Chondrocyte (in vitro differentiated cells): ENCODE measurements around the gene WBP1L. TPM values are rescaled to one million over a fixed set of nuclear protein-coding genes. Genes with fewer than 3 reads are reported as not detected.
"Not testable (repeated sequence)": the region's sequence is repeated elsewhere in the genome, so short reads cannot be mapped to it uniquely, and the experiment has no call there.

Experiments used
- DNase-seq: peaks from one replicate; pipeline ENCODE4 v3.0.0; 2021; ENCODE audit warnings: mixed read lengths, low spot score
- H3K27ac Mint-ChIP-seq: one replicate; pipeline ENCODE4 v1.8.0; 2021; ENCODE audit warnings: mild to moderate bottlenecking, moderate library complexity, mixed read lengths; ENCODE audit not compliant: unreplicated experiment
- H3K27me3 Mint-ChIP-seq: 2 replicates; pipeline ENCODE4 v1.8.0; 2021; ENCODE audit warnings: low read depth, mixed read lengths
- H3K36me3 Mint-ChIP-seq: 2 replicates; pipeline ENCODE4 v1.8.0; 2021; ENCODE audit warnings: low read depth, mixed read lengths
- H3K4me1 Mint-ChIP-seq: 2 replicates; pipeline ENCODE4 v1.8.0; 2021; ENCODE audit warnings: low read depth, mild to moderate bottlenecking, mixed read lengths
- H3K4me3 Mint-ChIP-seq: one replicate; pipeline ENCODE4 v1.8.0; 2021; ENCODE audit warnings: mild to moderate bottlenecking, moderate library complexity, mixed read lengths; ENCODE audit not compliant: unreplicated experiment
- H3K9me3 Mint-ChIP-seq: 2 replicates; pipeline ENCODE4 v1.8.0; 2021; ENCODE audit warnings: low read depth, mixed read lengths
- CTCF ChIP-seq: fragments of 200-600 bp; sonication (generic); IDR thresholded peaks from 2 replicates; pipeline ENCODE4 v1.5.0; 2021; ENCODE audit warnings: antibody characterized with exemption, mild to moderate bottlenecking, moderate library complexity
- total RNA-seq: library from RNA; stranded (reverse); gene quantifications from 3 replicates; pipeline ENCODE4 v1.2.1, GENCODE V29; 2021

Gene WBP1L
- total RNA-seq, 1 donor from 2014 or later, result 95.3 TPM

- H3K4me1 Mint-ChIP-seq, result no peaks in the 10 kb centered on the region
- no peak for TF ChIP-seq CTCF
- peaks cover 13% of the 10 kb centered on the region for H3K27me3 Mint-ChIP-seq
- DNase-seq, result no peak
- no peak overlapping the region for H3K27ac Mint-ChIP-seq
- H3K36me3 Mint-ChIP-seq, result peaks cover 8% of the 10 kb centered on the region
- H3K4me3 Mint-ChIP-seq, result no peak overlapping the region
- peaks cover 13% of the 10 kb centered on the region for H3K9me3 Mint-ChIP-seq
Observed at GRCh38 chr10:102845352-102845902, 101.7 kb downstream of the WBP1L start.

- Mint-ChIP-seq H3K36me3 (no peaks in the 10 kb centered on the region), H3K9me3 (no peaks in the 10 kb centered on the region), H3K4me3 (no peak overlapping the region), H3K4me1 (peaks cover 7% of the 10 kb centered on the region), H3K27ac (no peak overlapping the region), H3K27me3 (no peaks in the 10 kb centered on the region)
- DNase-seq, result no peak
- no peak for TF ChIP-seq CTCF
Observed at GRCh38 chr10:102850025-102850518, 106.3 kb downstream of the WBP1L start.

GRCh38 chr10:102853237-102853636 is 109.5 kb downstream of the WBP1L start:
- H3K27ac Mint-ChIP-seq, H3K4me3 Mint-ChIP-seq, H3K9me3 Mint-ChIP-seq, DNase-seq, H3K36me3 Mint-ChIP-seq, H3K27me3 Mint-ChIP-seq: not testable (repeated sequence)
- peaks cover 28% of the 10 kb centered on the region for H3K4me1 Mint-ChIP-seq

GRCh38 chr10:102855731-102856436 is 112.1 kb downstream of the WBP1L start:
- H3K27ac Mint-ChIP-seq, result peak overlapping the region; percentile 87
- H3K36me3 Mint-ChIP-seq, H3K27me3 Mint-ChIP-seq: not testable (repeated sequence)

GRCh38 chr10:102856758-102857424 is 113.1 kb downstream of the WBP1L start:
- no peaks in the 10 kb centered on the region for H3K27me3 Mint-ChIP-seq
- H3K36me3 Mint-ChIP-seq, result peaks cover 2% of the 10 kb centered on the region
- TF ChIP-seq CTCF, result no peak
- no peak overlapping the region for H3K27ac Mint-ChIP-seq
- DNase-seq, result no peak
- peaks cover 31% of the 10 kb centered on the region for H3K4me1 Mint-ChIP-seq
- H3K9me3 Mint-ChIP-seq, result no peaks in the 10 kb centered on the region
- no peak overlapping the region for H3K4me3 Mint-ChIP-seq

More at GRCh38 chr10:102855731-102856436, 112.1 kb downstream of the WBP1L start:
- peak overlapping the region; percentile 33 for H3K4me3 Mint-ChIP-seq
- H3K9me3 Mint-ChIP-seq, DNase-seq: not testable (repeated sequence)
- peaks cover 31% of the 10 kb centered on the region for H3K4me1 Mint-ChIP-seq

- no peak overlapping the region for H3K27ac Mint-ChIP-seq
- peaks cover 2% of the 10 kb centered on the region for H3K36me3 Mint-ChIP-seq
- no peak for DNase-seq
- TF ChIP-seq CTCF, result no peak
- H3K4me1 Mint-ChIP-seq, result peaks cover 26% of the 10 kb centered on the region
- no peaks in the 10 kb centered on the region for H3K9me3 Mint-ChIP-seq
- H3K4me3 Mint-ChIP-seq, result no peak overlapping the region
- H3K27me3 Mint-ChIP-seq, result no peaks in the 10 kb centered on the region
Observed at GRCh38 chr10:102859911-102860310, 116.2 kb downstream of the WBP1L start.
